Measurements from ENCODE around the gene MKNK2. TPM values are rescaled to one million over a fixed set of nuclear protein-coding genes. Genes with fewer than 3 reads are reported as not detected.

Gene MKNK2
- total and polyA plus RNA-seq, 10 of the 15 experiments (the other 5 are each of a cell fraction or from before 2014, with no cell fraction given), result 9.6 to 365 (median 69.9) TPM

DNA sequence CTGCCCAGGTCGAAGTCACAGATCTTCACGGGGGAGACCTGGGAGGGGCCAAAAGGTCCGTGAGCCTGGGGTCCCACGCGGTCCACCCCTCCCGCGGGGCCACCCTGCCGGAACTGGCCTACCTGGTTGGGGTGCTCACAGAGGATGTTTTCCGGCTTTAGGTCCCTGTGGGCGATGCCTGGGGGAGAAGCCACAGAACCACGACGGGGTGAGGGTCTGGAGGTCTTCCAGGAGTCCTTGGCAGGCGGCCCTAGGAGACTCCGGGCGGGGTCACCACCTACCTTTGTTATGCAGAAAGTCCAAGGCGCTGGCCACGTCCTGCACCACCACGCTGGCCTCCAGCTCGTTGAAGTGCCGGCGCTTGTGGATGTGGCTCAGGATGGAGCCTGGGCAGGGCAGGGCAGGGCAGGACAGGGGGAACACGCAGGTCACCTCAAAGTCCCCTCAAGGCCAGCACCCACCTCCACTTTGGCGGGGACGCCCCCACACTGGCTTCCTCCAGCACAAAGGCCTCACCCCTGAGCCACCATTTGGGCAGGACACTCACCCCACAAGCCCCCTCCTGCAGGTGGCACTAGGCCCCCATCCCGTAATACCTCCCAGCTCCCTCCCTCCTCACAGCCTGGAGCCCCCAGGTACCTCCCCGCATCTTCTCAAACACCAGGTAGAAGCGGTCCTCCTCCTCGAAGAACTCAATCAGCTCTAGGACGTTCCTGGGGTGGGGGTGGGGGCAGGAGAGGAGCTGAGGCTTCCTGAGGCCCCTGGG, 8.4 kb downstream of the MKNK2 start (continued):
- TF ChIP-seq, protein P1, sequence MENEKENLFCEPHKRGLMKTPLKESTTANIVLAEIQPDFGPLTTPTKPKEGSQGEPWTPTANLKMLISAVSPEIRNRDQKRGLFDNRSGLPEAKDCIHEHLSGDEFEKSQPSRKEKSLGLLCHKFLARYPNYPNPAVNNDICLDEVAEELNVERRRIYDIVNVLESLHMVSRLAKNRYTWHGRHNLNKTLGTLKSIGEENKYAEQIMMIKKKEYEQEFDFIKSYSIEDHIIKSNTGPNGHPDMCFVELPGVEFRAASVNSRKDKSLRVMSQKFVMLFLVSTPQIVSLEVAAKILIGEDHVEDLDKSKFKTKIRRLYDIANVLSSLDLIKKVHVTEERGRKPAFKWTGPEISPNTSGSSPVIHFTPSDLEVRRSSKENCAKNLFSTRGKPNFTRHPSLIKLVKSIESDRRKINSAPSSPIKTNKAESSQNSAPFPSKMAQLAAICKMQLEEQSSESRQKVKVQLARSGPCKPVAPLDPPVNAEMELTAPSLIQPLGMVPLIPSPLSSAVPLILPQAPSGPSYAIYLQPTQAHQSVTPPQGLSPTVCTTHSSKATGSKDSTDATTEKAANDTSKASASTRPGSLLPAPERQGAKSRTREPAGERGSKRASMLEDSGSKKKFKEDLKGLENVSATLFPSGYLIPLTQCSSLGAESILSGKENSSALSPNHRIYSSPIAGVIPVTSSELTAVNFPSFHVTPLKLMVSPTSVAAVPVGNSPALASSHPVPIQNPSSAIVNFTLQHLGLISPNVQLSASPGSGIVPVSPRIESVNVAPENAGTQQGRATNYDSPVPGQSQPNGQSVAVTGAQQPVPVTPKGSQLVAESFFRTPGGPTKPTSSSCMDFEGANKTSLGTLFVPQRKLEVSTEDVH (IDR thresholded peaks at IDR 0.05; ENCODE audit: low read depth, partially characterized antibody), result no peak
- TF ChIP-seq ZNF622 (IDR thresholded peaks at IDR 0.05) (no peak), ZNF592 (IDR thresholded peaks at IDR 0.05) (no peak), CTCF (IDR thresholded peaks at IDR 0.05 in 2 of 3, conservative IDR thresholded peaks at IDR 0.05 in 1 of 3; ENCODE audit: control insufficient read depth in 2 of 3, extremely low read depth in 1 of 3, insufficient read depth in 1 of 3, low read depth in 3 of 3, low read length in 3 of 3) (no peak), KDM1A (IDR thresholded peaks at IDR 0.05; ENCODE audit: borderline replicate concordance) (no peak), LARP7 (IDR thresholded peaks at IDR 0.05) (peak; percentile 39), TBL1XR1 (IDR thresholded peaks at IDR 0.05; ENCODE audit: low read depth, low read length) (no peak), ZBTB4 (CRISPR knock-in tag; IDR thresholded peaks at IDR 0.05) (no peak), SMAD1 (IDR thresholded peaks at IDR 0.05; ENCODE audit: low read depth, partially characterized antibody) (no peak), BHLHE40 (IDR thresholded peaks at IDR 0.05; ENCODE audit: borderline replicate concordance in 1 of 2, low read depth in 2 of 2, low read length in 1 of 2) (no peak), FOXM1 (IDR thresholded peaks at IDR 0.05; ENCODE audit: low read depth, low read length) (no peak)
- TF ChIP-seq, protein P2, sequence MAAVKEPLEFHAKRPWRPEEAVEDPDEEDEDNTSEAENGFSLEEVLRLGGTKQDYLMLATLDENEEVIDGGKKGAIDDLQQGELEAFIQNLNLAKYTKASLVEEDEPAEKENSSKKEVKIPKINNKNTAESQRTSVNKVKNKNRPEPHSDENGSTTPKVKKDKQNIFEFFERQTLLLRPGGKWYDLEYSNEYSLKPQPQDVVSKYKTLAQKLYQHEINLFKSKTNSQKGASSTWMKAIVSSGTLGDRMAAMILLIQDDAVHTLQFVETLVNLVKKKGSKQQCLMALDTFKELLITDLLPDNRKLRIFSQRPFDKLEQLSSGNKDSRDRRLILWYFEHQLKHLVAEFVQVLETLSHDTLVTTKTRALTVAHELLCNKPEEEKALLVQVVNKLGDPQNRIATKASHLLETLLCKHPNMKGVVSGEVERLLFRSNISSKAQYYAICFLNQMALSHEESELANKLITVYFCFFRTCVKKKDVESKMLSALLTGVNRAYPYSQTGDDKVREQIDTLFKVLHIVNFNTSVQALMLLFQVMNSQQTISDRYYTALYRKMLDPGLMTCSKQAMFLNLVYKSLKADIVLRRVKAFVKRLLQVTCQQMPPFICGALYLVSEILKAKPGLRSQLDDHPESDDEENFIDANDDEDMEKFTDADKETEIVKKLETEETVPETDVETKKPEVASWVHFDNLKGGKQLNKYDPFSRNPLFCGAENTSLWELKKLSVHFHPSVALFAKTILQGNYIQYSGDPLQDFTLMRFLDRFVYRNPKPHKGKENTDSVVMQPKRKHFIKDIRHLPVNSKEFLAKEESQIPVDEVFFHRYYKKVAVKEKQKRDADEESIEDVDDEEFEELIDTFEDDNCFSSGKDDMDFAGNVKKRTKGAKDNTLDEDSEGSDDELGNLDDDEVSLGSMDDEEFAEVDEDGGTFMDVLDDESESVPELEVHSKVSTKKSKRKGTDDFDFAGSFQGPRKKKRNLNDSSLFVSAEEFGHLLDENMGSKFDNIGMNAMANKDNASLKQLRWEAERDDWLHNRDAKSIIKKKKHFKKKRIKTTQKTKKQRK (IDR thresholded peaks at IDR 0.05; ENCODE audit: low read depth, low read length), result no peak
